Naive thymus-derived CD4-positive, alpha-beta T cell (primary cell): ENCODE results near the gene LTA4H. TPM values are rescaled to one million over a fixed set of nuclear protein-coding genes. Genes with fewer than 3 reads are reported as not detected.

ENCODE experiments used
- ATAC-seq: fragments of 150-1000 bp; cut with Tn5 transposase; 2 replicates; pipeline ENCODE4 v1.10.0; 2021; ENCODE audit warnings: mild to moderate bottlenecking, moderate library complexity
- CTCF ChIA-PET: fragments of 350-600 bp; sonication (Branson Sonifier 250); formaldehyde crosslinking; loops from one replicate; lab custom pipeline; 2021; ENCODE audit warnings: antibody characterized with exemption; lab: Charles Lee
- POLR2A ChIA-PET: fragments of 350-600 bp; sonication (Branson Sonifier 250); formaldehyde crosslinking; loops from one replicate; lab custom pipeline; 2021; ENCODE audit warnings: antibody characterized with exemption, inconsistent platforms; lab: Charles Lee
- DNase-seq, 9 donors: peaks; one replicate each; pipeline versions ENCODE4 v3.0.0 to v3.0.0-alpha.2; 2020 to 2022; ENCODE audit warnings: mixed read lengths in 1 of 9
- H3K27ac ChIP-seq: one replicate; pipeline ENCODE4 v1.7.0; 2013; ENCODE audit warnings: mild to moderate bottlenecking, low read depth, low read length, moderate library complexity
- H3K27me3 ChIP-seq, 2 donors: one replicate each; pipeline ENCODE4 v1.7.0; 2013; ENCODE audit warnings: low read length in 2 of 2, mild to moderate bottlenecking in 2 of 2, moderate library complexity in 2 of 2; ENCODE audit not compliant: control insufficient read depth in 2 of 2, insufficient read depth in 2 of 2
- H3K36me3 ChIP-seq, 3 experiments: 1 replicate in 2 of 3; 2 replicates in 1 of 3; pipeline ENCODE4 v1.7.0; 2013; ENCODE audit warnings: low read length in 3 of 3, mild to moderate bottlenecking in 3 of 3, moderate library complexity in 1 of 3; ENCODE audit not compliant: insufficient read depth in 3 of 3, control insufficient read depth in 2 of 3
- H3K4me1 ChIP-seq, 2 donors: one replicate each; pipeline ENCODE4 v1.7.0; 2013; ENCODE audit warnings: low read length in 2 of 2, mild to moderate bottlenecking in 2 of 2, moderate library complexity in 1 of 2; ENCODE audit not compliant: control insufficient read depth in 2 of 2, insufficient read depth in 2 of 2
- H3K4me3 ChIP-seq: 2 replicates; pipeline ENCODE4 v1.7.0; 2013; ENCODE audit warnings: mild to moderate bottlenecking, low read length
- H3K9me3 ChIP-seq, 3 experiments: 1 replicate in 2 of 3; 2 replicates in 1 of 3; pipeline ENCODE4 v1.7.0; 2013; ENCODE audit warnings: low read length in 3 of 3; ENCODE audit not compliant: control insufficient read depth in 2 of 3
- H3K27ac Mint-ChIP-seq, 9 donors: one replicate each; pipeline ENCODE4 v1.8.0; 2020 to 2022; ENCODE audit warnings: mixed read lengths in 9 of 9, mild to moderate bottlenecking in 8 of 9, moderate library complexity in 5 of 9, inconsistent platforms in 2 of 9
- H3K27me3 Mint-ChIP-seq, 5 donors: one replicate each; pipeline ENCODE4 v1.8.0; 2021 to 2022; ENCODE audit warnings: mixed read lengths in 5 of 5, mild to moderate bottlenecking in 1 of 5
- H3K36me3 Mint-ChIP-seq, 5 donors: one replicate each; pipeline ENCODE4 v1.8.0; 2020 to 2022; ENCODE audit warnings: mixed read lengths in 5 of 5, mild to moderate bottlenecking in 3 of 5, inconsistent platforms in 1 of 5
- H3K4me1 Mint-ChIP-seq, 7 donors: one replicate each; pipeline ENCODE4 v1.8.0; 2020 to 2022; ENCODE audit warnings: mixed read lengths in 7 of 7, mild to moderate bottlenecking in 3 of 7, inconsistent platforms in 1 of 7
- H3K4me3 Mint-ChIP-seq, 10 donors: one replicate each; pipeline ENCODE4 v1.8.0; 2020 to 2022; ENCODE audit warnings: mild to moderate bottlenecking in 10 of 10, mixed read lengths in 10 of 10, moderate library complexity in 6 of 10, inconsistent platforms in 2 of 10
- H3K9me3 Mint-ChIP-seq, 11 donors: one replicate each; pipeline ENCODE4 v1.8.0; 2020 to 2022; ENCODE audit warnings: mixed read lengths in 11 of 11, mild to moderate bottlenecking in 4 of 11, inconsistent platforms in 1 of 11, moderate library complexity in 1 of 11
- intact Hi-C, 2 donors: fragments of 100-400 bp; cut with micrococcal nuclease; formaldehyde crosslinking; loops; one replicate each; pipeline ENCODE4 v1.15.1; 2023
- polyA plus RNA-seq, 2 donors: library from polyadenylated mRNA; unstranded; fragments of 300-500 nt; fragmentation: Illumina TruSeq; gene quantifications; one replicate each; pipeline ENCODE4 v1.2.3, GENCODE V29; 2021
- total RNA-seq, 6 experiments: library from RNA in 5 of 6; stranded (reverse) in 5 of 6; gene quantifications; 1 replicate in 5 of 6; 2 replicates in 1 of 6; pipeline ENCODE4 v1.2.3 and lab custom pipeline; 2021 to 2026

The LTA4H gene
- total and polyA plus RNA-seq, 7 experiments from 2014 or later = 52.5 to 151 (median 70.8) TPM

- ATAC-seq = peak; percentile 96
- H3K27ac ChIP-seq = no peak overlapping the region
- intact Hi-C loops = loop anchor here (1.0 to 5.0 kb wide), 6 partner anchors 56 to 881 kb away; partner anchors contain the start of genes SNRPF (in 2 of the 2), AMDHD1 (in 1 of the 2) and CCDC38 (in 1 of the 2)
These were observed 36.6 kb downstream of the LTA4H start for GRCh38 chr12:95998611-95999286.

GRCh38 chr12:95997911-95998510 is 37.4 kb downstream of the LTA4H start:
- no peak overlapping the region for H3K27ac Mint-ChIP-seq

More at GRCh38 chr12:95998611-95999286, 36.6 kb downstream of the LTA4H start:
- H3K9me3 ChIP-seq = no peaks in the 10 kb centered on the region
- Mint-ChIP-seq H3K4me1 (peaks cover 0 to 13% (median 3%) of the 10 kb centered on the region in 7 donors), H3K36me3 (peaks cover 4 to 16% (median 8%) of the 10 kb centered on the region in 5 donors), H3K27me3 (no peaks in the 10 kb centered on the region), H3K27ac (peak overlapping the region in 5 of 9 donors; percentile 2 to 68 (median 16)), H3K4me3 (peak overlapping the region in 1 of 10 donors; percentile 11), H3K9me3 (no peaks in the 10 kb centered on the region)
- no peaks in the 10 kb centered on the region for H3K27me3 ChIP-seq
- H3K4me3 ChIP-seq = no peak overlapping the region
- DNase-seq = peak in 7 of 9 donors; percentile 44 to 69 (median 58)
- CTCF ChIA-PET = interaction anchor here (0.7 to 6.2 kb wide), 12 partner anchors 8 to 518 kb away, joined by 3 to 85 read pairs (median 4); no protein-coding TSS in a partner anchor
- peaks cover 0 to 15% (median 0%) of the 10 kb centered on the region in 3 experiments for H3K36me3 ChIP-seq
- POLR2A ChIA-PET = interaction anchor here (0.5 kb wide), 1 partner anchor 176 kb away, joined by 4 read pairs; no protein-coding TSS in a partner anchor
- no peaks in the 10 kb centered on the region for H3K4me1 ChIP-seq

DNA sequence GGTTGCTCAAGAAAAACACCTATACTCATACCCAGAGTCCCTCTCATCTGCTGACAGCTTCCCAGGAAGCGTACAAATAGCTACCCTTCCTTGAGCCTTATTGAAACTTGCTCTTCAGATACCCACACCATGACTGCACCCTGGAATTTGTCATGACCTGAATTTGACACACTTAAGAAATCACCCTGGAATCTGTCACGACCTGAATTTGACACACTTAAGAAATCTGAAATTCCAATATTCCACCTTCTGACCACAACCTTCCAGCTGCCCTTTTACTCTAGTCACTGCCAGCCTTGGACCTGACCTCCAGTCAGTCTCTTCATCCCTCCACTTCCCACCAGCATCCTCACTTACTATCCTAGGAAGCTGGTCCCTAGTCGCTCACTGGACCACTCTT is 38.1 kb downstream of the LTA4H start:
- peaks cover 0 to 8% (median 0%) of the 10 kb centered on the region in 3 experiments for H3K36me3 ChIP-seq
- peaks cover 0 to 13% (median 3%) of the 10 kb centered on the region in 7 donors for H3K4me1 Mint-ChIP-seq
- H3K4me1 ChIP-seq = no peaks in the 10 kb centered on the region
- H3K27ac Mint-ChIP-seq = peak overlapping the region in 1 of 9 donors; percentile 24
- H3K27me3 ChIP-seq = no peaks in the 10 kb centered on the region
- ChIA-PET CTCF (interaction anchor here (0.5 to 6.2 kb wide), 3 partner anchors 10 to 79 kb away, joined by 3 to 85 read pairs (median 3); no protein-coding TSS in a partner anchor), POLR2A (no interaction called here)
- no peak overlapping the region for H3K27ac ChIP-seq
- no peaks in the 10 kb centered on the region for H3K9me3 ChIP-seq
- H3K4me3 ChIP-seq = no peak overlapping the region
- intact Hi-C loops = loop anchor here in 1 of 2 donors (5.0 kb wide), 1 partner anchor 140 kb away; the partner anchor contains the start of gene SNRPF
- H3K36me3 Mint-ChIP-seq = peaks cover 4 to 12% (median 8%) of the 10 kb centered on the region in 5 donors
- H3K27me3 Mint-ChIP-seq = peaks cover 0 to 3% (median 0%) of the 10 kb centered on the region in 5 donors
- no peak overlapping the region for H3K4me3 Mint-ChIP-seq
- ATAC-seq = no peak
- no peak for DNase-seq
- H3K9me3 Mint-ChIP-seq = no peaks in the 10 kb centered on the region

More at GRCh38 chr12:95997911-95998510, 37.4 kb downstream of the LTA4H start:
- Mint-ChIP-seq H3K9me3 (no peaks in the 10 kb centered on the region), H3K27me3 (peaks cover 0 to 2% (median 0%) of the 10 kb centered on the region in 5 donors), H3K4me3 (no peak overlapping the region), H3K4me1 (peaks cover 0 to 13% (median 3%) of the 10 kb centered on the region in 7 donors), H3K36me3 (peaks cover 4 to 18% (median 8%) of the 10 kb centered on the region in 5 donors)
- POLR2A ChIA-PET = no interaction called here
- Histone ChIP-seq H3K4me1 (no peaks in the 10 kb centered on the region), H3K36me3 (peaks cover 0 to 11% (median 0%) of the 10 kb centered on the region in 3 experiments), H3K4me3 (no peak overlapping the region), H3K27me3 (no peaks in the 10 kb centered on the region), H3K9me3 (no peaks in the 10 kb centered on the region), H3K27ac (no peak overlapping the region)
- CTCF ChIA-PET = interaction anchor here (0.7 to 6.2 kb wide), 10 partner anchors 9 to 519 kb away, joined by 3 to 85 read pairs (median 4); no protein-coding TSS in a partner anchor
- DNase-seq (no peak), ATAC-seq (no peak)
- intact Hi-C loops = loop anchor here (1.0 to 5.0 kb wide), 6 partner anchors 55 to 881 kb away; partner anchors contain the start of genes SNRPF (in 2 of the 2), AMDHD1 (in 1 of the 2) and CCDC38 (in 1 of the 2)

DNA sequence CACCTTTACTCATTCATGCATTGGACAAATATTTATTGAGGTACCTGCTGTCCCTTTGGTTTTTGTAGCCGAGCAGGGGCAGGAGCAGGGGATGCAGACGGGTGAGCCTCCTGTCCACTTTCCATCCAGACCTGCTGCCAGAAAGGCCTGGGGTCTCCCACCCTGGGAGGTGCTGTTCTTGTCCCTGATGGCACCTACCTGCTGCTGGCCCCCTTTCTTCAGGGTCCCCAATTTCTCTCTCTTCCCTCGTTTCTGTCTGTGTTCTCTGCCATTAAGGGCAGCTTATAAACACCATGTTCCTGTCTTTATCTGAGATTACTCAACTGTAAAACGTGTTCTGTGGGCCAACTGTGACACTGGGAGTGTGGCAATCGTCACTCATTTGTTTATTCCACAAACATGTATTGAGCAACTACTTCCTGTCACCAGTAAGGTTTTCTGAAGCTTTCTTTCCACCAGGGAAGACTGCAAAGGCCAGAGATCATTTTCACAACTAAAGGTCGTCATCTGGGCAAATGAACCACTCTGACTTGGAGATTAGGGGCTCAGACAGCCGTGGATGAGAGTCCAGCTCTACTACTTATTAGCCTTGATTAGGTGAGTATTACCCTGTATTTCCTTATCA is 39.2 kb downstream of the LTA4H start, which contains the start of gene HAL:
Gene HAL (minus strand): TSS at position 311 of the 625 bp plus-strand sequence. CDS start 434 bp downstream, outside the sequence.
- POLR2A ChIA-PET = no interaction called here
- no peak for DNase-seq

GRCh38 chr12:95995238-95996031 is 40.0 kb downstream of the LTA4H start:
- Histone ChIP-seq H3K9me3 (no peaks in the 10 kb centered on the region), H3K27ac (no peak overlapping the region), H3K4me3 (no peak overlapping the region), H3K27me3 (no peaks in the 10 kb centered on the region), H3K4me1 (no peaks in the 10 kb centered on the region), H3K36me3 (no peaks in the 10 kb centered on the region)
- H3K4me3 Mint-ChIP-seq = no peak overlapping the region
- no peak for DNase-seq
- intact Hi-C loops = loop anchor here in 1 of 2 donors (5.0 kb wide), 1 partner anchor 138 kb away; the partner anchor contains the start of gene SNRPF
- H3K27me3 Mint-ChIP-seq = peaks cover 0 to 7% (median 0%) of the 10 kb centered on the region in 5 donors
- ATAC-seq = peak; percentile 15
- H3K36me3 Mint-ChIP-seq = peaks cover 3 to 12% (median 6%) of the 10 kb centered on the region in 5 donors
- ChIA-PET POLR2A (no interaction called here), CTCF (interaction anchor here (6.2 kb wide), 1 partner anchor 77 kb away, joined by 85 read pairs; no protein-coding TSS in a partner anchor)
- H3K27ac Mint-ChIP-seq = peak overlapping the region in 1 of 9 donors; percentile 26
- no peaks in the 10 kb centered on the region for H3K9me3 Mint-ChIP-seq
- peaks cover 0 to 13% (median 3%) of the 10 kb centered on the region in 7 donors for H3K4me1 Mint-ChIP-seq

More for the DNA sequence above, 39.2 kb downstream of the LTA4H start, which contains the start of gene HAL:
- no peaks in the 10 kb centered on the region for H3K9me3 Mint-ChIP-seq
- intact Hi-C loops = loop anchor here in 1 of 2 donors (5.0 kb wide), 1 partner anchor 139 kb away; the partner anchor contains the start of gene SNRPF
- H3K27me3 Mint-ChIP-seq = peaks cover 0 to 5% (median 0%) of the 10 kb centered on the region in 5 donors
- peak within 1 kb of the TSS in 2 of 9 donors; percentile 20 to 26 for H3K27ac Mint-ChIP-seq
- no peaks in the 10 kb centered on the region for H3K4me1 ChIP-seq
- peak; percentile 50 for ATAC-seq
- no peak within 1 kb of the TSS for H3K27ac ChIP-seq
- peaks cover 0 to 4% (median 0%) of the 10 kb centered on the region in 3 experiments for H3K36me3 ChIP-seq
- H3K36me3 Mint-ChIP-seq = peaks cover 3 to 12% (median 8%) of the 10 kb centered on the region in 5 donors
- H3K4me3 ChIP-seq = no peak within 1 kb of the TSS
- H3K4me3 Mint-ChIP-seq = no peak within 1 kb of the TSS
- no peaks in the 10 kb centered on the region for H3K27me3 ChIP-seq
- no peaks in the 10 kb centered on the region for H3K9me3 ChIP-seq
- CTCF ChIA-PET = interaction anchor here (6.2 kb wide), 1 partner anchor 78 kb away, joined by 85 read pairs; no protein-coding TSS in a partner anchor
- peaks cover 0 to 13% (median 3%) of the 10 kb centered on the region in 7 donors for H3K4me1 Mint-ChIP-seq
